Thoracic aorta (tissue), 2 donors: Measurements from ENCODE around the gene COL28A1. TPM values are rescaled to one million over a fixed set of nuclear protein-coding genes. Genes with fewer than 3 reads are reported as not detected.
"Not testable (repeated sequence)": the region's sequence is repeated elsewhere in the genome, so short reads cannot be mapped to it uniquely, and the experiment has no call there.

Experiments used
- ATAC-seq: fragments of 150-250 bp; one replicate; pipeline ENCODE4 v1.8.0; 2017; ENCODE audit warnings: low read depth; ENCODE audit not compliant: insufficient number of reproducible peaks, low FRiP score
- DNase-seq: peaks from one replicate; pipeline ENCODE4 v3.0.0-alpha.2; 2020; ENCODE audit warnings: low spot score
- H3K27ac ChIP-seq, 2 donors: fragments of 200-600 bp; sonication (generic); 1 replicate in 1 of 2; 2 replicates in 1 of 2; pipeline ENCODE4 v1.5.1; 2016; ENCODE audit warnings: mild to moderate bottlenecking in 2 of 2, moderate library complexity in 2 of 2
- H3K27me3 ChIP-seq: fragments of 200-600 bp; sonication (generic); replicated peaks from 2 replicates; pipeline ENCODE4 v1.6.0; 2016; ENCODE audit warnings: mild to moderate bottlenecking; ENCODE audit not compliant: insufficient read depth
- H3K36me3 ChIP-seq: fragments of 200-600 bp; sonication (generic); one replicate; pipeline ENCODE4 v1.5.1; 2016
- H3K4me1 ChIP-seq, 2 donors: fragments of 200-600 bp; sonication (generic); 1 replicate in 1 of 2; 2 replicates in 1 of 2; pipeline versions ENCODE4 v1.5.1 to v1.6.0; 2016; ENCODE audit warnings: low read depth in 2 of 2, mild to moderate bottlenecking in 1 of 2; ENCODE audit not compliant: control insufficient read depth in 1 of 2
- H3K4me3 ChIP-seq: fragments of 200-600 bp; sonication (generic); 2 replicates; pipeline ENCODE4 v1.5.1; 2016; ENCODE audit warnings: mild to moderate bottlenecking
- H3K9me3 ChIP-seq: fragments of 200-600 bp; sonication (generic); 2 replicates; pipeline ENCODE4 v1.5.1; 2016
- total RNA-seq, 2 donors: library from RNA; depleted of rRNA; stranded (reverse); fragments of >200 nt; gene quantifications; one replicate each; pipeline versions ENCODE4 v1.1.0 to v1.2.3, GENCODE V29; 2016
- TF ChIP-seq, protein P1 (sequence below): fragments of 200-600 bp; sonication (generic); IDR thresholded peaks from one replicate; pipeline ENCODE4 v1.5.1; 2019; ENCODE audit warnings: antibody characterized with exemption

The COL28A1 gene
- total RNA-seq, 2 donors from 2014 or later = 2.4 to 3.0 TPM

DNA sequence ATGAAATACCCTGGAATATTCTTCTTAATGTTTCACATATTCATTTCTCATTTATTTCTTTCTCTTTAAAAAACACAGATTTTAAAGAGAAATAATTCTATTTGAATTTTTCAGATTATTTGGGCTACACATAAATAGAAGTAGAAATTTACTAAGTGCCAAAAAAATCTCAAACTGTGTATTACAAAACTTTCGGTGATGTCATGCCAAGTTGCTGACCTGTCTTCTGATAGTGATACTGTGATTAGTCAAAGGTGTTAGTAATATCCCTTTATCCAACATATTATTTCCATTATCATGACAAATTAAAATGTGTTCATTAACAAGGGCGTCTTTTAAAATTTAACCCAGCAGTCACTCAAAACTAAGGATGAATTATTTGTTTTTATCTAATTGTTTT, 60.1 kb downstream of the COL28A1 start:
- H3K9me3 ChIP-seq = no peaks in the 10 kb centered on the region
- TF ChIP-seq, protein P1, sequence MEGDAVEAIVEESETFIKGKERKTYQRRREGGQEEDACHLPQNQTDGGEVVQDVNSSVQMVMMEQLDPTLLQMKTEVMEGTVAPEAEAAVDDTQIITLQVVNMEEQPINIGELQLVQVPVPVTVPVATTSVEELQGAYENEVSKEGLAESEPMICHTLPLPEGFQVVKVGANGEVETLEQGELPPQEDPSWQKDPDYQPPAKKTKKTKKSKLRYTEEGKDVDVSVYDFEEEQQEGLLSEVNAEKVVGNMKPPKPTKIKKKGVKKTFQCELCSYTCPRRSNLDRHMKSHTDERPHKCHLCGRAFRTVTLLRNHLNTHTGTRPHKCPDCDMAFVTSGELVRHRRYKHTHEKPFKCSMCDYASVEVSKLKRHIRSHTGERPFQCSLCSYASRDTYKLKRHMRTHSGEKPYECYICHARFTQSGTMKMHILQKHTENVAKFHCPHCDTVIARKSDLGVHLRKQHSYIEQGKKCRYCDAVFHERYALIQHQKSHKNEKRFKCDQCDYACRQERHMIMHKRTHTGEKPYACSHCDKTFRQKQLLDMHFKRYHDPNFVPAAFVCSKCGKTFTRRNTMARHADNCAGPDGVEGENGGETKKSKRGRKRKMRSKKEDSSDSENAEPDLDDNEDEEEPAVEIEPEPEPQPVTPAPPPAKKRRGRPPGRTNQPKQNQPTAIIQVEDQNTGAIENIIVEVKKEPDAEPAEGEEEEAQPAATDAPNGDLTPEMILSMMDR = no peak
- H3K27me3 ChIP-seq = no peaks in the 10 kb centered on the region
- ATAC-seq (no peak), DNase-seq (no peak)
- H3K36me3 ChIP-seq = no peaks in the 10 kb centered on the region
- H3K27ac ChIP-seq = no peak overlapping the region
- H3K4me3 ChIP-seq = no peak overlapping the region
- H3K4me1 ChIP-seq = no peaks in the 10 kb centered on the region

DNA sequence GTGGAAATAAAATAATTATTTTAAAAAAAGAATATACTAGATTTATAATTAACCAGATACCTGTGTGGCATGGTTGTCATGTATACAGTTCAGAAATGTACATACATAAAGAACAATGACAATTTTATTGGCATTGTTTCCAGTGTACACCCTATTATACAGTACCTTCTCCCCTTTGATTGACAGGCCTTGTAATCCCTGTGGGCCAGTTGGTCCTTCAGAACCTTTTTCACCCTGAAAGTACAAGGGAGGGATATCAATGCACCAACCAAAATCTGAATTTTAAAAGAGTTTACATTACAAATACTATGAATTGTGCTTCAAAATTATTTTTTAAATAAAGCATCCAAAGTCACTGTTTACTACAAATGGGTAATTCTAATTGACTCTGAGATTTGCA, 61.2 kb downstream of the COL28A1 start:
- no peak for ATAC-seq
- Histone ChIP-seq H3K4me1 (no peaks in the 10 kb centered on the region), H3K9me3 (no peaks in the 10 kb centered on the region), H3K4me3 (no peak overlapping the region), H3K27ac (no peak overlapping the region), H3K36me3 (no peaks in the 10 kb centered on the region), H3K27me3 (no peaks in the 10 kb centered on the region)
- no peak for DNase-seq
- TF ChIP-seq, protein P1 = no peak

DNA sequence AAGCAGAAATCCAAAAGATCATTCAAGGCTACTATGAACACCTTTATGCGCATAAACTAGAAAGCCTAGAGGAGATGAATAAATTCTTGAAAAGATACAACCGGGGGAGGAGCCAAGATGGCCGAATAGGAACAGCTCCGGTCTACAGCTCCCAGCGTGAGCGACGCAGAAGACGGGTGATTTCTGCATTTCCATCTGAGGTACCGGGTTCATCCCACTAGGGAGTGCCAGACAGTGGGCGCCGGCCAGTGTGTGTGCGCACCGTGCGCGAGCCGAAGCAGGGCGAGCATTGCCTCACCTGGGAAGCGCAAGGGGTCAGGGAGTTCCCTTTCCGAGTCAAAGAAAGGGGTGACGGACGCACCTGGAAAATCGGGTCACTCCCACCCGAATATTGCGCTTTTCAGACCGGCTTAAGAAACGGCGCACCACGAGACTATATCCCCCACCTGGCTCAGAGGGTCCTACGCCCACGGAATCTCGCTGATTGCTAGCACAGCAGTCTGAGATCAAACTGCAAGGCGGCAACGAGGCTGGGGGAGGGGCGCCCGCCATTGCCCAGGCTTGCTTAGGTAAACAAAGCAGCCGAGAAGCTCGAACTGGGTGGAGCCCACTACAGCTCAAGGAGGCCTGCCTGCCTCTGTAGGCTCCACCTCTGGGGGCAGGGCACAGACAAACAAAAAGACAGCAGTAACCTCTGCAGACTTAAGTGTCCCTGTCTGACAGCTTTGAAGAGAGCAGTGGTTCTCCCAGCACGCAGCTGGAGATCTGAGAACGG, 70.5 kb downstream of the COL28A1 start:
- not testable (repeated sequence) for H3K4me3 ChIP-seq, ATAC-seq, DNase-seq, H3K9me3 ChIP-seq, H3K27ac ChIP-seq, H3K36me3 ChIP-seq, H3K4me1 ChIP-seq, H3K27me3 ChIP-seq

- no peaks in the 10 kb centered on the region for H3K36me3 ChIP-seq
- no peak overlapping the region for H3K4me3 ChIP-seq
- no peak overlapping the region for H3K27ac ChIP-seq
- ATAC-seq = no peak
- TF ChIP-seq, protein P1 = no peak
- DNase-seq = no peak
- no peaks in the 10 kb centered on the region for H3K27me3 ChIP-seq
- peaks cover 9% of the 10 kb centered on the region for H3K9me3 ChIP-seq
- H3K4me1 ChIP-seq = no peaks in the 10 kb centered on the region
These were observed 81.7 kb downstream of the COL28A1 start for GRCh38 chr7:7454000-7454399.

DNA sequence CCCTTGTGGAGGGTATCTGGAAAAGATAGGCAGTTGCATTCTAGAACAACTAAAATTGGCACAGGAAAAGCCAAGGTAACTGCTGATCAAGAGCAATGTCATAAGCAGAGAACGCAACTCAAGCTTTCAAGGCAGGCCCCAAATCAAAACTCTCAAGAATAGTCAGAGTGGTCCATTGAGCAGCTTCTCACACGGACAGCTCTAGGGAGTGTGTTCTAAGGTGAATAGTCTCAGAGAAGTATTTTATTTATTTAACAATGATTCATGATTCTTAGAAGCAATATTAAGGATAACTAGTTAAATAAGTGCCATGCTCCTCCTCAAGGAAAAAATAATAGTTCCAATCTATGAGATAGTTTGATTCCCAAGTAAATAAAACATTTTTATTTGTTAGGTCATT, 83.0 kb downstream of the COL28A1 start:
- H3K27me3 ChIP-seq = no peaks in the 10 kb centered on the region
- ATAC-seq (no peak), DNase-seq (no peak)
- TF ChIP-seq, protein P1 = no peak
- no peak overlapping the region for H3K4me3 ChIP-seq
- H3K36me3 ChIP-seq = no peaks in the 10 kb centered on the region
- H3K9me3 ChIP-seq = peaks cover 12% of the 10 kb centered on the region
- H3K27ac ChIP-seq = no peak overlapping the region
- no peaks in the 10 kb centered on the region for H3K4me1 ChIP-seq

GRCh38 chr7:7452119-7452518, 83.6 kb downstream of the COL28A1 start:
- H3K27me3 ChIP-seq = no peaks in the 10 kb centered on the region
- DNase-seq = no peak
- H3K4me1 ChIP-seq = no peaks in the 10 kb centered on the region
- TF ChIP-seq, protein P1 = no peak
- no peak overlapping the region for H3K27ac ChIP-seq
- peaks cover 12% of the 10 kb centered on the region for H3K9me3 ChIP-seq
- H3K4me3 ChIP-seq = no peak overlapping the region
- no peak for ATAC-seq
- H3K36me3 ChIP-seq = no peaks in the 10 kb centered on the region
